ENCODE results near the gene APC.

DNA sequence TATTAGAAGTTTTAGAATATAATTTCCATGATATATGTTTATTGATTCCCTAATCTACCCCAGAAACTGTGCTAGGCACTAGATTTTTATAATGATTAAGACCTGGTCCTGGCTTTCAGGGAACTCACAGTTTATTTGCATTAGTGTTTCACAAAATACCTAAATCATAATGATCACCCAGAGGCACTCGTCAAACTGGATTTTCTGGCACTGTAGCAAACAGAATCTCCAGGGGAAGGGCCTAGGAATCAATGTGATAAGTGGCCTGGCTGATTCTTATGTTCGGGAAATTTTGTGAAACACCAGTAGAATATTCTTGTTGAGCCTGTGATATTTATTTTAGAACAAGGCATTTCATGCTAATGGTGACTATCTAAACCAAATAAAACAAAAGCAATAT lies 86.0 kb downstream of the APC start:
- no peak for TF ChIP-seq CTCF (IDR thresholded peaks at IDR 0.05)
- no peak for TF ChIP-seq EZH2 (IDR thresholded peaks at IDR 0.05; ENCODE audit: borderline replicate concordance, insufficient read depth, low read depth, low read length, poor library complexity, severe bottlenecking)

All from B cell (primary cell).